HTR-8/SVneo (cell line): Measurements from ENCODE around the gene NRDE2.
"Not testable (repeated sequence)": the region's sequence is repeated elsewhere in the genome, so short reads cannot be mapped to it uniquely, and the experiment has no call there.

Experiments used
- DNase-seq: peaks from one replicate; pipeline ENCODE4 v3.0.0; 2011; ENCODE audit warnings: low spot score, mixed read lengths; ENCODE audit not compliant: insufficient read length
- FAIRE-seq: peaks from 2 replicates; lab custom pipeline; 2011; peaks lifted over from hg19 to GRCh38; lab: Jason Lieb, UNC

NRDE2 gene

DNA sequence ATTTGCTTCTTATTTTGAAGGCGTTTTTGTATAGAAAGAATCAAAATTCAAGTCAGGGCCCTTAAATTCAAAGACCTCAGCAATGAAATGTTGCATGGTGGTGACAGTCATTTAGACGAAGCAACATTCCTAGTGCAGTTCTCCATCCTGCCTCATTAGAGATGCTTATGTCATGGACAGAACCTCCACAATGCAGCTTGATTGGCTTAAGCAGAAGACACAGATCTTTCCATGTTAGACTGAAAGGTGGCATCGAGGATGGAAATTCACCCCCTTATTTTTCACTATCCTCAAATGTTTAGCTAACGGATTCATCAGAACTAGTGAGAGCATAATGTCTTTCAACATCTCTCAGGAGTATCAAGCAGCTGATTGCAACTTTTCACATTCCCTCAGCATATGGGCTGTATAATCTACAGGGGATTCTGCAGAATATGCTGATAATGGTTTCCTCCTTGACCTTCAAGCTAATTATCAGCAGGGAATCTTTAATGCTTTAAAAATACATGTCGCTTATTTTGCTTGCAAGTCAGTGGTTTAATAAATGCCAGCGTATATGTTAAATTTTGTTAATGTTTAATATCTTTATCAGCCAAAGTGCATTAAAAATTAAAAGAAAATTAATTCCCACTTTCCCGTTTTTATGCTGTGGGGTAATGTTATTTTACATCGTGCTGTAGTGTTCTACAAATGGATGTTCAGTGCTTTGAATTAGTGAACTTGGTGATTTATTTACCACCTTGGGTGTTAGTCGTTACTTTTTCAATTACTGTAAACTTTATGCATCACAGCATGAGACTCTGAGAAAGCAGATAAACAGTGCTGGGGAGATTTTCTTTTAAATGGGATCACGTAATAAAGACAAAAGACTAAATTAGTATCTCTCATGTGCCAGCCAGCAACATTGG lies 12.8 kb upstream of the NRDE2 start:
- DNase-seq, result no peak
- FAIRE-seq, result peak; percentile 67

DNA sequence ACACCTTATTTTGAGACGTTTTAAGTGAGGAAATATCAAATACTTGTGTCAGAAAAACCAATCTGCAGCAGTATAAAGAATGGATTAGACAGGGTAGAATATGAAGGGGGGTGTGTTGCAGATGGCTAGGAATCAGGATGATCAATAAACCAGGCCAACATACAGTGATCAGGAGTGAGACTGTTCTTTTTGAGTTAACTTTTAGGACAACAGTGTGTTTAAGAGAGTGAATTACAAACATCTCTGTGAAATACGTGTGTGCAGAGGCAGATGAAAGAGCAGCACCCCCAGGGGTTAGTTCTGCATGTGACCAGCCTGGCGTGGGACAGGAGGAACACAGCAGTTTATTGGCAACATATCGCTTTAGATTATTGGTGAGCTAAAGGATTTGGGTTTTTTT lies 10.6 kb upstream of the NRDE2 start:
- no peak for FAIRE-seq

DNA sequence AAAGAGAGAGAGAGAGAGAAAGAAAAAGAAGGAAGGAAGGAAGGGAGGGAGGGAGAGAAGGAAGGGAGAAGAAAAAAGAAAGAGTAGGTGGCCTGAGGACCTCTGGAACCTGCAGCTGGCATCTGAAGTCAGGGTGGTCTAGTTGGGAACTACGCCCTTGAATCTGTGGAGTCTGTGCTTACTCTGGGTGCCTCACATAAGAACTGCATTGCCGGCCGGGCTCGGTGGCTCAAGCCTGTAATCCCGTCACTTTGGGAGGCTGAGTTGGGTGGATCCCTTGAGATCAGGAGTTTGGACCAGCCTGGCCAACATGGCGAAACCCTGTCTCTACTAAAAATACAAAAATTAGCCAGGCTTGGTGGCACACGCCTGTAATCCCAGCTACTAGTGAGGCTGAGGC lies 10.0 kb upstream of the NRDE2 start:
- FAIRE-seq (no peak), DNase-seq (no peak)

More for the DNA sequence above, 10.6 kb upstream of the NRDE2 start:
- no peak for DNase-seq

DNA sequence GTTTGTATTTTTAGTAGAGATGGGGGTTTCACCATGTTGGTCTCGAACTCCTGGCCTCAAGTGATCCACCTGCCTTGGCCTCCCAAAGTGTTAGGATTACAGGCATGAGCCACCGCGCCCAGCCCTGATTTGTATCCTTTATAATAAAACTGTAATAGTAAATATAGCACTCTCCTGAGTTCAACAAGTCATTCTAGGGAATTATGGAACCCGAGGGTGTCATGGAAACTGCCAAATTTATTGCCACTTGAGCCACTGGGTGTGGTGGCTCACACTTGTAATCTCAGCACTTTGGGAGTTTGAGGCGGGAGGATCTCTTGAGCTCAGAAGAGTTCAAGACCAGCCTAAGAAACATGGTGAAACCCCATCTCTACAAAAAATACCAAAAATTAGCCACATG lies 9.5 kb upstream of the NRDE2 start:
- FAIRE-seq, DNase-seq: not testable (repeated sequence)

DNA sequence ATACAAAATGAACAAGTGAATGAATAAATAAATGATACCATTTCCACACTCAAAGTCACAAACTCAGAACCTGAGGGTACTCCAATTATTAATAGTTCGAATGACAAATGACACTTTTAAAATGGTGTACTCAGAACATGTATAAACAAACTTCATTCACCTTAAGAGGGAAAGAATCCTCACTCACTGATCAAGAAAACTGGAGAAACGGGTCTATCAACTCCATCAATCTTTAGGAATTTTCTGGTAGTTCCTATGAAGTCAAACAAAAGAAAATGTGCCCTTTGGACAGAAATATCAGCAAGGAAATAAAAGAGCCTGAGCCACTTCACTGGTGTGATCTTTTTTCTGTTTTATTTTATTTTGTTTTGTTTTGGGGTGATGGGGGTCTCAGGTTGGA lies 5.2 kb upstream of the NRDE2 start:
- DNase-seq (no peak), FAIRE-seq (no peak)

DNA sequence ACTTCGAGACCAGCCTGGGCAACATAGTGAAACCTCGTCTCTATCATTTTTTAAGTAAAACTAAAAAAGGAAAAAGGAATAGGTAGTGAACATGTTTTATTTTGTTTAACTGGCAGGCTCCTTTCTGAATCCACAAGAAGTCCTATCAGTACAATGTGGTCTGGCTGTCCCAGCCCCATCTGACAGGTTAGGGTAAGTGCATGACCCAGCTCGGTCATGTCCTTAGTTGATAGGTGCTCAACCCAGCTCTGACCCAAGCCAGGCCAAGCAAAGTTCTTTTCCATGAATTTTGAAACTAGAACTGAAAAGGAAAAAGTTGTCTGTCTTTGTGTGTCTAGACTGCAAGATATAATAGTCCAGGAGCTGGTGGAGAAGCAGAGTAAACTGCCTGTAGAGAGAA lies 4.7 kb upstream of the NRDE2 start:
- DNase-seq (no peak), FAIRE-seq (no peak)

DNA sequence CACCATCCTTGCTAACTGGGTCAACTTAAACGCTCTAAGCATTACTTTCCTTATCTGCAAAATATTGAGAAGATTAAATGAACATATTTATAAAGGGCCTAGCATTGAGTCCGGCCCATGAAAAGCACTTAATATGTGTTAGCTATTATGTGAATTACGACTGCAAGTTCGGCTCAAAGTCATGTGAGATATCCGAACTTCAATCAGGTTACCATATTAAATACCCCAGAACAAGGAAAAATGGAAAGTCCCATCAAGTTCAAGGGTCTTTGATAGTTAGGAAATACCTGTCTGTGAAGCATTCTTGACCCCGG lies 487 bp upstream of the NRDE2 start:
- FAIRE-seq (no peak), DNase-seq (no peak)

DNA sequence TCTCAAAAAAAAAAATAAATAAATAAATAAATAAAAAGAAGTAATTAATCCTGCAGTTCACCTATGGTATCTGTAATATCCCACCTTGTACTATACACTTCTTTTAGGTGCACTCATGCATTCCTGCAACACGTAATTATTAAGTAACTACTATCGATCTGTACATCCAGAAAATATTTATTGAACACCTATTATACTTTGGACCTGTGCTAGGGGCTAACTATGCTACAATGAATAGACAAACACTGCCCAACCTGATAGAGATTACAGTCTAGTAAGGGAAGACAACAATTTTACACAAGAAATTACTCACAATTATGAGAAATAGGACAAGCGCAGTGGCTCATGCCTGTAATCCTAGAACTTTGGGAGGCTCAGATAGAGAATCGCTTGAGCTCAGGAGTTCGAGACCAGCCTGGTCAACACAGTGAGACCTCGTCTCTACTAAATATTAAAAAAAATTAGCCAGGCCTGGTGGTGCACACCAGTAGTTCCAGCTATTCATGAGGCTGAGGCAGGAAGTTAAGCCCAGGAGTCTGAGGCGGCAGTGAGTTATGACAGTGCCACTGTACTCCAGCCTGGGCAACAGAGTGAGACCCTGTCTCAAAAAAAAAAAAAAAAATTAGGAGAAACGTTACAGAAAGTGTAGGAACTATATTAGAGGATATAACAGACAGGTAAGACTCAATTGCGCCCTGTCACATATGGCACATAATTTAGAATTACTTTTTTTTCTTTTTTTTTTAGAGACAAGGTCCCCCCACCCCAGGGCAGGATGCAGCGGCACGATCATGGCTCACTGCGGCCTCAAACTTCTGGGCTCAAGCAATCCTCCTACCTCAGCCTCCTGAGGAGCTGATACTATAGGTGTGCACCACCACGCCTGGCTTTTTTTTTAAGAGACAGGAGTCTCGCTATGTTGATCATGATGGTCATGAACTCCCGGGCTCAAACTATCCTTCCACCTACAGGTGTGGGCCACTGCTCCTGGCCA lies 1.2 kb downstream of the NRDE2 start:
- FAIRE-seq (no peak), DNase-seq (no peak)

DNA sequence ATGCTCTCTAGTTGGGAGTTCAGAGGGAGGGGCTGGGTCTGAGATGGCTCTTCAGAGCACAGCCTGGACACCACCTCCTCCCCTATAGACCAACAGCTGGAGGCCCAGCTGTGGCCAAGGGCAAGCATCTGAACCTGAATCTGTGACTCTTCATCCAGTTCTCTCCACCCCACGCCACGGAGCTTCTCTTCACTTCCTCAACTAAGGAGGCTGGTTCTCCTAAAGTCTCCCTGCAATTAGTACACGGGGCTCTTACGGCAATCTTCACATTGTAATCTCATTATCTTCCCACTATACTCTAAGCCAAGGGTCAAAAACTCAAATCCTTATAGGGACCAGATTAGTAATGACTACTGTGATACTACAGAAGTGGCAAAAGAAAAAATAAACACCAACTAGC lies 9.8 kb downstream of the NRDE2 start:
- no peak for FAIRE-seq
- no peak for DNase-seq

DNA sequence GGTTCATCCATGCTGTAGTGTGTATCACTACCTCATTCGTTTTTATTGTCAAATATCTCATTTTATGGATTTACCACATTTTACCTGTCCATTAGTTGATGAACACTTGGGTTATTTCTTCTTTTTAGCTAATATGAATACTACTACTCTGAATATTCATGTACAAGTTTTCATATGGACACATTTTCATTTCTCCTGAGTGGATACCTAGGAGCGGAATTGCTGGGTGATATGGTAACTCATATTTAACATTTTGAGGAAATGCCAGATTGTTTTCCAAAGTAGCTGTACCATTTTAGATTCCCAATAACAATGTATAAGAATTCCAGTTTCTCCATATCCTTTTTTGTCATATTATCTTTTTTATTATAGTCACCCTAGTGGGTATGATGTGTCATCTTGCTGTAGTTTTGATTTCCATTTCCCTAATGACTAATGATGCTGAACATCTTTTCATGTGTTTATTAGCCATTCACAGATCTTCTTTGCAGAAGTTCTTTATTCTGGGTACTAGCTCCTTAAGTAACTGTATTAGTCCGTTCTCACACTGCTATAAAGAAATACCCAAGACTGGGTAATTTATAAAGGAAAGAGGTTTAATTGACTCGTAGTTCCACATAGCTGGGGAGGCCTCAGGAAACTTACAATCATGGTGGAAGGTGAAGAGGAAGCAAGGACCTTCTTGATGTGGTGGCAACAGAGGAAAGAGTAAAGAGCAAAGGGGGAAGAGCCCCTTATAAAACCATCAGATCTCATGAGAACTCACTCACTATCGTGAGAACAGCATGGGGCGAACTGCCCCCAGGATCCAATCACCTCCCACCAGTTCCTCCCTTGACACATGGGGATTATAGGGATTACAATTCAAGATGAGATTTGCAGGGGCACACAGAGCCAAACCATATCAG lies 11.9 kb downstream of the NRDE2 start:
- no peak for DNase-seq
- FAIRE-seq, result no peak

DNA sequence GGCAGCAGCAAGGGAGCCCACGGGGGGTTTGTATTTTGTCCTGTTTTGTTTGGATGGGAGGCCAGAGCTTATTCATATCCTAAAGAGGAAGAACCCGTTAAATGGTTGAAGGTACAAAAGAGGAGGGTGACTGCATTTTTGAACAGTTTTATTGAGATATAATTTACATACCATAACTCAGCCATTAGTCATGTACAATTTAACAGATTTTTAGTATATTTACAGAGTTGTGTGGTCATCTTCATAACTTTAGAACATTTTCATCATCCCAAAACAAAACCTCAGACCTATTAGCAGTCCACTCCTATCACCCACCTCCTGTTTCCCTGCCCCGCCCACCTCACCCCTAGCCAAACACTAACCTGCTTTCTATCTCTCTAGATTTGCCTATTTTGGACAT lies 12.6 kb downstream of the NRDE2 start:
- no peak for FAIRE-seq
- no peak for DNase-seq

DNA sequence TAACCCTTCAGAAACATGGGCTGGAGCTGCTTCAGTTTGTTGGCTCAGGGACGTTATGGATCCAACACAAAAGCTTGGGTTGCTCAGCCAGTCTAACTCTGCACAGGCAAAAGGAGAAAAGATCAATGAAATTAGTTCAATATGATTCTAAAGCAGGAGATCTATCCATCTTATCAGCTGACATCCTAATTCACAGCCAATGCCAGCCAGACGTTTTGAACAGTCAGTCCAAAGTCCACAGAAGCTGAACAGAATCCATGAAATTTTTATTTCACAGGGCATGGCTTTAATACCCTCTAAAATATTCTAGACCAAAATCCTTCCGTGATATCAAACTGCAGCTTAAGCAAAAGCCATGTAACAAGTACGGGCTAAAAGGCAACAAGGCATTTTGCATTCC lies 13.7 kb downstream of the NRDE2 start:
- DNase-seq (no peak), FAIRE-seq (no peak)

DNA sequence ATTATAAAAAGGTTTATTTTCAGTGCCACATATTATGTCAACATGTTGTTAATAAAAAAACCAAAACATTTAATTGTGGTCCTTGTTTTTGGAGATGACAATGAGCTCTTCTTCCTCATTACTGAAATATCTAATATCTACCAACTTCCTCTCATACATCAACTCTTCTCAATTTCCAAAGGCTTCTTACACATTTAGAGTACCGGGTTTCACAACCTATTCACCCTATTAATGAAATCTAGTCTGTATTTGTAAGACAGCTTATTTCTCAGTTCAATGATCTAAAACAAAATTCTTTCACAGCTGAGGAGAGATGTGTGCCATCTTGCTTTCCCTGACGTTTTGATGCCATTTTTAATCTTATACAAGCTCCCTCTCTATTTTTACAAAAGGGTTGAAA lies 14.5 kb downstream of the NRDE2 start:
- no peak for DNase-seq
- no peak for FAIRE-seq

DNA sequence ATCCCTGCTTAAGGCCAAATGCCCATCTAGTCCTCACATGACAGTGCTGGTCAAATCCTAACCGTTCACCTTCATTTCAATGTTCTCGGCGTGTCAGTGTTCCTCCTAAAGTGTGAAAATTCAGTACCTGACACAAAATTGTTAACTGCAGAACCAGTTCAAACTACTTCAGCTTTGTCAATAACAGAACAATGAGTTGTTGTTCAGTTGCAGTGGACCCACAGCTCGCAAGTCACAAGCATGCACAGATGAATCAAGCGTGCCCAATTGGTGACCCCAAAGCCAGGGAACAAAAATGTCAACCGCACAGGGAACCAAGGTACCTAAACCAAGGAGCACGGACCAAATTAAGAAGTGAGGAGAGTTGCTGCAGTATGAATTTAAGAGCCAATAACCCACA lies 23.2 kb downstream of the NRDE2 start:
- FAIRE-seq (no peak), DNase-seq (no peak)

DNA sequence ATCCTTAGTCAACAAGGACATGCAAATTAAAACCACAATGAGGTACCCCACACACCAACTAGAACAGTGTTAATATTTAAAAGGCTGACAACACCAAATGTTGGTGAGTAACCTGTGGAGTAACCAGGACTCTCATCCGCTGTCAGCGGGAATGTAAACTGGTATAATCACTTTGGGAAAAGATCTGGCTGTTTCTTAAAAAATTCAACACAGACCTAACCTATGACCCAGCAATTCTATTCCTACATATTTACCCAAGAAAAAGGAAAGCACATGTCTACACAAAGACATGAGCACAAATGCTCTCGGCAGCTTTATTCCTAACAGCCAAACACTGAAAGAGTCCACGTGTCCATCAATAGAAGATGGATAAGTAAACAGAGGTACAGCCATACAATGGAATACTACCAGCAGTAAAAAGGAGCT lies 26.6 kb downstream of the NRDE2 start:
- FAIRE-seq (no peak), DNase-seq (no peak)

DNA sequence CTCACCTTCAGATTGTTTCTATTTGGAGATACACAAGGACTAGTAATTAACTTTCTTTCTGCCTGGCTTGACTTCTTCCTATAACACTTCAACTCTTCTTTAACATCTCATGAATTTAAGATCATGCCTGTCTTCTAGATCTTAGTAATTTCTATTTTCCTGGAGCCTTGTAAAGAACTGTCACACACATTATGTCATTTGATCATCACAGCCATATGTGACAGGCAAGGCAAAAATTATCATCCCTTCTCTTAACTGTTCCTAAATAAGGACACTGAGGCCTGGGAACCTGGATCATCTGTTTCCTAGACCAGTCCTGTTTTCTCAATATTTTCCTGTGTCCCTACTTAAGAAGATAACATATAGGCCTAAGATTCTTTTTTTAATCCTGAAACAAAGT lies 27.2 kb downstream of the NRDE2 start:
- FAIRE-seq (no peak), DNase-seq (no peak)

DNA sequence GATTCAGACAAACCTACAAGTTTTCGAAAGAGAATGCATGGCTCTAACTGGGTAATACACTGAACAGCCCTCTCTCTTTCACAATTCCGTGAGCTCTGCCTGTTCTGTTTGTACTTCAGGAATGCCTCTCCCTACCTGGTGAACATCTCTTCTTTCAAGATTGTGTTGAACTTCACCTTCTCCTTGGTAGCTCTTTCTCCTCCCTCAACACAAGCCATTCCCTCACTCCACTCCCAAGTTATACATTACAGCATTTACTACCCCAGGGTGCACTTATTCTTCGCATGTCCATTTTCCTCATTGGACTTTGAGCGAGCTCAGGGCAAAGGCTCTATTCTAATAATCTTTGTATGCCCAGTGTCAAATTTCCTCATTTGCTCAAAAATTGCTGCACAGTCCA lies 28.3 kb downstream of the NRDE2 start:
- FAIRE-seq (no peak), DNase-seq (no peak)

DNA sequence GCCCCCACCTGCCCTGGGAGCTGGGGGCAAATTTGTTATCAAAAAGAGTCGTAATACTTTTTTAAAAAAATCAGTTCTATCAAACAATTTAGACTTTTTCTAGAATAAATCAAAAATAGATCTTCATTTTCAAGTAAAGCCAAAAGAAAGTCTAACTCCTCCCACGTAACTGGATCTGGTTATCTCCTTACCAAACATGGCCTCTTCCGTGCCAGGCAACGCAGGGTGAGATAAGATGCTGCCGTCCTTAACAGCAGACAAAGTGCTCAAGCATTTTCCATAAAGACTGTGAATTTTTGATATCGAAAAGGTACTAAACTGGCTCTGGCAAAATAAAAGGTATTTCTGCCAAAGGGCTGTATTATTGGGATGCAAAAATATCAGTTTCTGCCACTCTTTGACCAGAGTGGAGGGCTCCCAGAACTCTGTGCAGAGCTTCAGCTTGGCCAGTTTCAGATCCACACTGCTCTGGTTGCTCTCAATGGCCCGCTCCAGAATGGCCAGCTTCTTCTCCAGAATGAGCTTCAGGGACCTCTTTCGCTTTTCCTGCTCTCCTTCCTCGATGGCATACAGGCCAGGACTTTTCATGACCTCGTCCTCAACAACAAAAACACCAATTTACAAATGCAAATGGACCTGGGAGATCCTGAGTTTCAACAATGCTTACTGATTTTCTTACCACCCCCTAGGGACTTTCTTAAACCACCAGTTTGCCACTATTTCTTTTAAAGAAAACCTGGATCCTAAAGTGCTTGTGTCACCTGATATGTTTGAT lies 29.0 kb downstream of the NRDE2 start:
- FAIRE-seq, result no peak
- no peak for DNase-seq

DNA sequence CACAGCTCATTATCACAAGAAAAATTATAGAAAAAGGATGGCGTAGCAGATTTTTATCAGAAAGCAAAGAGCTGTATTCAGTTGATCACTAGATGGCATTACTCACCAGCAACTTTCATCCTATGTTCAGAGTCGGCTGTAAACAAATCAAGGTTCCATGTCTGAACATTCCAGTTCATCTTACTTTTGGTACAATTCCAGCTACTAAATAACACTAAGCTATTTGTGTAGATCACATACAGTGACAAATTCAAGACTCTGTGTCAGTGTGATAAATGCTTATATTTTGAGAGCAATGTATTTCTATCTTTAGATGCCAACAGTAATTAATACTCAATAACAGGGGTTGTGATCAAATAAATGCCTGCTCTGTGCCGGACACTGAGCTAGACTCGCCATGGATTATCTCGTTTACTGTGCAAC lies 30.1 kb downstream of the NRDE2 start:
- FAIRE-seq, result no peak
- peak; percentile 45 for DNase-seq
